ENCODE measurements around the gene CFAP54. TPM values are rescaled to one million over a fixed set of nuclear protein-coding genes. Genes with fewer than 3 reads are reported as not detected.

CFAP54 gene
- total RNA-seq, 4 donors from 2014 or later = 0.22 to 0.62 (median 0.57) TPM; not detected in 1

DNA sequence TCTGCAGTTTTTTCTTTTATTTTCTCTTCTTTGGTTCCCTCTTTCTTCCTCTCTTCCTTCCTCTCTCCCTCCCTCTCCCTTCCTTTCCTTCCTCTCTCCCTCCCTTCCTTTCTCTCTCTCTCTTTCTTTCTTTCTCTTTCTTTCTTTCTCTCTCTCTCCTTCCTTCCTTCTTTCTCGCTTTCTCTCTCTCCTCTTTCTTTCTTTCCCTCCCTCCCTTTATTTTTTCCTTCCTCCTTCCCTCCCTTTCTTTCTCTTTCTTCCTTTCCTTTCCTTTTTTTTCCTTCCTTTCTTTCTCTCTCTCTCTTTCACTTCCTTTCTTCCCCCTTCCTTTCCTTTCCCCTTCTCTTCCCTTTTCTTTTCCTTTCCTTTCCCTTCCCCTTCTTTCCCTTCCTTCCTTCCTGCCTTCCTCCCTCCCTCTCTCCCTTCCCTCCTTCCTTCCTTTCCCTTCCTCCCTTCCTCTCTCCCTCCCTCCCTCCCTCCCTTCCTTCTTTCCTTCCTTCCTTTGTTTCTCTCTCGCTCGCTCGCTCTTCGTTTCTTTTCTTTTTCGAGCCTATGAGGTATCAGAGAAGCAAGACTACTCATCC is 13.7 kb downstream of the CFAP54 start:
- intact Hi-C loops (cut with DNase I) = no loop called here
- DNase-seq = no peak
- Histone ChIP-seq H3K4me1 (peaks cover 0 to 32% (median 11%) of the 10 kb centered on the region in 3 donors), H3K27me3 (no peaks in the 10 kb centered on the region), H3K4me3 (no peak overlapping the region), H3K36me3 (no peaks in the 10 kb centered on the region), H3K27ac (peak overlapping the region in 3 of 4 donors; percentile 72 to 80 (median 79)), H3K9me3 (no peaks in the 10 kb centered on the region)
- 86 to 94% methylated on average over 5 to 6 of the region's 6 CpGs for WGBS, 2 donors
- TF ChIP-seq CTCF (IDR thresholded peaks at IDR 0.05) = no peak
- TF ChIP-seq POLR2A (IDR thresholded peaks at IDR 0.05) = no peak

DNA sequence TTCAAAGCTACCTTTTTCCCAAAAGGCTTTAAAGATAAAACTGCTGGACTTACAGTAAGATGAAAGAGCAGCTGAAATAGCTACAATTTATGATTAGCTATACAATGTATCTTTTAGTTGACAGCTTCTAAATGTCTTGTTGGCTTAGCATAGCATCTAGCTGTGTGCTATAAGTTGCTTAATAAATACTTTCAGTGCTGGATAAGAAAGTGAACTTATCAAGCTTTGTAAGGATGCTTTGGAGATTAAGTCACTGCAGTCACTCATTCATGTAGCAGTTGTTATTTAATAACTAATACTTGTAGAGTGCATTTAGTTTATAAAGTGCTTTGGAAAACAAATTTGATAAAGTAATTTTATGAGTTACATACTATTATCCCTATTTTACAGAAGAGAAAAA is 14.6 kb downstream of the CFAP54 start:
- Histone ChIP-seq H3K4me3 (no peak overlapping the region), H3K4me1 (peaks cover 0 to 32% (median 11%) of the 10 kb centered on the region in 3 donors), H3K36me3 (no peaks in the 10 kb centered on the region), H3K9me3 (no peaks in the 10 kb centered on the region), H3K27ac (no peak overlapping the region), H3K27me3 (no peaks in the 10 kb centered on the region)
- intact Hi-C loops (cut with DNase I) = no loop called here
- no peak for DNase-seq
- TF ChIP-seq POLR2A (IDR thresholded peaks at IDR 0.05) = no peak
- TF ChIP-seq CTCF (IDR thresholded peaks at IDR 0.05) = no peak

- H3K4me3 ChIP-seq = no peak overlapping the region
- H3K4me1 ChIP-seq = peaks cover 0 to 24% (median 0%) of the 10 kb centered on the region in 3 donors
- no peak for DNase-seq
- intact Hi-C loops (cut with DNase I) = no loop called here
- no peaks in the 10 kb centered on the region for H3K27me3 ChIP-seq
- WGBS, 2 donors = 75 to 88% methylated on average over 1 of the region's 1 CpG
- H3K9me3 ChIP-seq = no peaks in the 10 kb centered on the region
- no peak for TF ChIP-seq CTCF (IDR thresholded peaks at IDR 0.05)
- no peak for TF ChIP-seq POLR2A (IDR thresholded peaks at IDR 0.05)
- H3K27ac ChIP-seq = no peak overlapping the region
- no peaks in the 10 kb centered on the region for H3K36me3 ChIP-seq
These were observed 17.4 kb downstream of the CFAP54 start for GRCh38 chr12:96506776-96507175.

DNA sequence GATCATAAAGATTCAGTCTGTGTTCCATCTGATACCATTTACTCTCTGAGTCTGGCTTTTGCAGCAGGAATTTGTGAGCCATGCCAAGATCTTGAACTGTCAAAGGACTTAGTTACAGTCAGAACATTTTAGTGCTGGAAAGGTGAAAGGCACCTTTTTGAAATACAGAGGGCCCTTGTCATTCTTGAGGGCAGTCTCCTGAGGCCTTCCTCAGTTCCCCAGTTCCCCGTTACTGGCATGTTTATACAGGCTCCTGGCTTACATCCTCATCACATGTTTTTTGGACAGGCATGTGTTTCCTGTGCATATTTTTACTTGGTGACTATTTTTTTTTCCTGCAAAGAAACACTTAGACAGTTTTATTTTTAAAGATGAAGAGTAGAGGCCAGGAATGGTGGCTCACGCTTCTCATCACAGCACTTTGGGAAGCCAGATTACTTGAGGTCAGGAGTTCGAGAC is 21.0 kb downstream of the CFAP54 start:
- no peaks in the 10 kb centered on the region for H3K36me3 ChIP-seq
- H3K4me3 ChIP-seq = no peak overlapping the region
- peaks cover 0 to 10% (median 4%) of the 10 kb centered on the region in 3 donors for H3K4me1 ChIP-seq
- H3K27ac ChIP-seq = peak overlapping the region in 2 of 4 donors; percentile 41 to 60
- TF ChIP-seq POLR2A (IDR thresholded peaks at IDR 0.05) (no peak), CTCF (IDR thresholded peaks at IDR 0.05) (no peak)
- no peaks in the 10 kb centered on the region for H3K27me3 ChIP-seq
- DNase-seq = no peak
- H3K9me3 ChIP-seq = no peaks in the 10 kb centered on the region
- intact Hi-C loops (cut with DNase I) = loop anchor here (10.0 kb wide), 1 partner anchor 106 kb away; the partner anchor contains the start of gene CDK17
- WGBS, 2 donors = 20 to 51% methylated on average over 1 to 3 of the region's 3 CpGs

DNA sequence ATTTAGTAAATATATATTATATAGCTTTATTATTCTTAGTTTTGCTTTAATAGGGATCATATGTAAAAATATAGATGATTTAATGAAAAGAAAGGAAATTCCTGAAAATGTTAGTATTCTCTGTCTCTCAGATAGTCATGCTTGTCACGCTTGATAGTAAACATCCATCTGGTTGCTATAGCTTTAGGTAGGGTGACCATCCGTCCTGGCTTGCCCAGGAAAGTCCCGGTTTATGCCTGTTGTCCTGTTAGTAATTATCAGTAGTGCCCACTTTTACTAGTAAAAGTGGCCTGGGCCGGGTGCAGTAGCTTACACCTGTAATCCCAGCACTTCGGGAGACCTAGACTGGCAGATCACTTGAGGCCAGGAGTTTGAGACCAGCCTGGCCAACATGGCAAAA is 23.8 kb downstream of the CFAP54 start:
- H3K27ac ChIP-seq = no peak overlapping the region
- DNase-seq = no peak

More for the DNA sequence above, 23.8 kb downstream of the CFAP54 start:
- TF ChIP-seq POLR2A (IDR thresholded peaks at IDR 0.05) (no peak), CTCF (IDR thresholded peaks at IDR 0.05) (no peak)
- 61 to 78% methylated on average over 5 of the region's 5 CpGs for WGBS, 2 donors
- H3K4me1 ChIP-seq = peaks cover 3 to 13% (median 4%) of the 10 kb centered on the region in 3 donors
- no peak overlapping the region for H3K4me3 ChIP-seq
- H3K36me3 ChIP-seq = no peaks in the 10 kb centered on the region
- intact Hi-C loops (cut with DNase I) = loop anchor here (10.0 kb wide), 1 partner anchor 108 kb away; the partner anchor contains the start of gene CDK17
- no peaks in the 10 kb centered on the region for H3K27me3 ChIP-seq
- no peaks in the 10 kb centered on the region for H3K9me3 ChIP-seq

Measured in esophagus squamous epithelium (tissue), 5 donors.